Measurements from ENCODE around the gene YIF1B.

Gene YIF1B

DNA sequence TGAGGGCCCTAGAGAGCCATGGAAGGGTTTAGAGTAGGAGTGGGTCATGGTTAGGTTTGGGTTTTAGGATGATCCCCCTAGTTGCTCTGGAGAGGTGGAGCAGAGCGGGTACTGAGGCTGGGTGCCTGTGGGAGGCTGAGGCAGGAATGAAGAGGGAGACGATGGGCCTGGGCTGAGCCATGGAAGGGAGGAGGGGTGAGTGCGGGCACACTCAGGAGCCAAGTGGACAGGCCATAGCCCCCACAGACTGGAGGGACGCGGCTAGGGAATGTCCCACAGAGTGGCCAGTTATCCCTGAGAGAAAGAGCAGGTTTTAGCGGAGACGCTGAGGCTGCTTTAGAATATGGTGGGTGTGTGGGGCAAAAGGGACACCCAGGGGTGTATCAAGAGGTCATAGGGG lies 13.9 kb upstream of the YIF1B start:
- no peaks in the 10 kb centered on the region for H3K27me3 ChIP-seq (ENCODE audit: low read depth, low read length)
- H3K4me2 ChIP-seq (ENCODE audit: low read length), result no peak overlapping the region
- no peaks in the 10 kb centered on the region for H3K4me1 ChIP-seq (ENCODE audit: low read length)
- H3K36me3 ChIP-seq (replicated peaks; ENCODE audit: low read depth, low read length), result no peaks in the 10 kb centered on the region
- H2AFZ ChIP-seq (ENCODE audit: low read depth, low read length), result no peak overlapping the region
- H3K79me2 ChIP-seq (ENCODE audit: low read length), result no peaks in the 10 kb centered on the region
- H4K20me1 ChIP-seq (ENCODE audit: insufficient read depth, low read length), result no peaks in the 10 kb centered on the region
- H3K27ac ChIP-seq (ENCODE audit: low read length), result no peak overlapping the region
- no peak overlapping the region for H3K9ac ChIP-seq (ENCODE audit: low read length)
- no peak overlapping the region for H3K4me3 ChIP-seq (ENCODE audit: low read length)
- TF ChIP-seq EZH2phosphoT487 (IDR thresholded peaks at IDR 0.05; ENCODE audit: low read depth), result no peak
- TF ChIP-seq, protein P1, sequence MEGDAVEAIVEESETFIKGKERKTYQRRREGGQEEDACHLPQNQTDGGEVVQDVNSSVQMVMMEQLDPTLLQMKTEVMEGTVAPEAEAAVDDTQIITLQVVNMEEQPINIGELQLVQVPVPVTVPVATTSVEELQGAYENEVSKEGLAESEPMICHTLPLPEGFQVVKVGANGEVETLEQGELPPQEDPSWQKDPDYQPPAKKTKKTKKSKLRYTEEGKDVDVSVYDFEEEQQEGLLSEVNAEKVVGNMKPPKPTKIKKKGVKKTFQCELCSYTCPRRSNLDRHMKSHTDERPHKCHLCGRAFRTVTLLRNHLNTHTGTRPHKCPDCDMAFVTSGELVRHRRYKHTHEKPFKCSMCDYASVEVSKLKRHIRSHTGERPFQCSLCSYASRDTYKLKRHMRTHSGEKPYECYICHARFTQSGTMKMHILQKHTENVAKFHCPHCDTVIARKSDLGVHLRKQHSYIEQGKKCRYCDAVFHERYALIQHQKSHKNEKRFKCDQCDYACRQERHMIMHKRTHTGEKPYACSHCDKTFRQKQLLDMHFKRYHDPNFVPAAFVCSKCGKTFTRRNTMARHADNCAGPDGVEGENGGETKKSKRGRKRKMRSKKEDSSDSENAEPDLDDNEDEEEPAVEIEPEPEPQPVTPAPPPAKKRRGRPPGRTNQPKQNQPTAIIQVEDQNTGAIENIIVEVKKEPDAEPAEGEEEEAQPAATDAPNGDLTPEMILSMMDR (IDR thresholded peaks at IDR 0.05; ENCODE audit: low read depth, low read length), result no peak
- H3K9me3 ChIP-seq (ENCODE audit: insufficient read depth, low read length), result no peaks in the 10 kb centered on the region

DNA sequence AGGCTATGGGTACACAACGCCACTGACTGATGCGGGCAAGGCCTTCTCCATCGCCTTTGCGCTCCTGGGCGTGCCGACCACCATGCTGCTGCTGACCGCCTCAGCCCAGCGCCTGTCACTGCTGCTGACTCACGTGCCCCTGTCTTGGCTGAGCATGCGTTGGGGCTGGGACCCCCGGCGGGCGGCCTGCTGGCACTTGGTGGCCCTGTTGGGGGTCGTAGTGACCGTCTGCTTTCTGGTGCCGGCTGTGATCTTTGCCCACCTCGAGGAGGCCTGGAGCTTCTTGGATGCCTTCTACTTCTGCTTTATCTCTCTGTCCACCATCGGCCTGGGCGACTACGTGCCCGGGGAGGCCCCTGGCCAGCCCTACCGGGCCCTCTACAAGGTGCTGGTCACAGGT lies 10.8 kb upstream of the YIF1B start:
- H3K9ac ChIP-seq (ENCODE audit: low read length), result no peak overlapping the region
- TF ChIP-seq, protein P1 (IDR thresholded peaks at IDR 0.05; ENCODE audit: low read depth, low read length), result no peak
- no peak for TF ChIP-seq EZH2phosphoT487 (IDR thresholded peaks at IDR 0.05; ENCODE audit: low read depth)
- no peaks in the 10 kb centered on the region for H3K9me3 ChIP-seq (ENCODE audit: insufficient read depth, low read length)

DNA sequence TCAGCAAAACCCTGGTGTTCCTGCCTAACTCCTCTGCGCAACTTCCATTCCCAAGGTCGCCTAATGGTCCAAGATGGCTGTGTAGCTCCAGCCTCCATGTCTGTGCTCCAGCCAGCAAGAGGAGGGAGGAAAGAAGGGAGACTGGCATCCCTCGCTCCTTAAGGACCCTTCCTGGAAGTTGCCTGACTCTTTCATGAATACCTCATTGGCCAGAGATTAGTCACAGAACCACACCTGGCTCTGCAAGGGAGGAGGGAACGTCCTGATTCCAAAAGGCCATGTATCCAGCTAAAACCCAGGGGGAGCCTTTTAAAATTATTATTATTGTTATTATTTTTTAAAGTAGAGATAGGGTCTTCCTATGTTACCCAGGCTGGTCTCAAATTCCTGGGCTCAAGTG lies 8.7 kb upstream of the YIF1B start:
- Histone ChIP-seq H3K27ac (ENCODE audit: low read length) (no peak overlapping the region), H4K20me1 (ENCODE audit: insufficient read depth, low read length) (no peaks in the 10 kb centered on the region), H3K79me2 (ENCODE audit: low read length) (no peaks in the 10 kb centered on the region), H3K4me3 (ENCODE audit: low read length) (no peak overlapping the region), H3K9me3 (ENCODE audit: insufficient read depth, low read length) (no peaks in the 10 kb centered on the region), H3K4me2 (ENCODE audit: low read length) (no peak overlapping the region), H3K36me3 (replicated peaks; ENCODE audit: low read depth, low read length) (no peaks in the 10 kb centered on the region), H3K27me3 (ENCODE audit: low read depth, low read length) (peaks cover 4% of the 10 kb centered on the region), H3K9ac (ENCODE audit: low read length) (no peak overlapping the region), H3K4me1 (ENCODE audit: low read length) (peaks cover 6% of the 10 kb centered on the region; the same call in 1 of the 2 replicates), H2AFZ (ENCODE audit: low read depth, low read length) (no peak overlapping the region)
- TF ChIP-seq EZH2phosphoT487 (IDR thresholded peaks at IDR 0.05; ENCODE audit: low read depth), result no peak
- TF ChIP-seq, protein P1 (IDR thresholded peaks at IDR 0.05; ENCODE audit: low read depth, low read length), result no peak

More for the DNA sequence above, 10.8 kb upstream of the YIF1B start:
- Histone ChIP-seq H3K4me1 (ENCODE audit: low read length) (peaks cover 6% of the 10 kb centered on the region; the same call in 1 of the 2 replicates), H3K27me3 (ENCODE audit: low read depth, low read length) (no peaks in the 10 kb centered on the region), H3K4me3 (ENCODE audit: low read length) (no peak overlapping the region), H2AFZ (ENCODE audit: low read depth, low read length) (no peak overlapping the region), H3K79me2 (ENCODE audit: low read length) (no peaks in the 10 kb centered on the region), H4K20me1 (ENCODE audit: insufficient read depth, low read length) (no peaks in the 10 kb centered on the region), H3K36me3 (replicated peaks; ENCODE audit: low read depth, low read length) (no peaks in the 10 kb centered on the region), H3K4me2 (ENCODE audit: low read length) (no peak overlapping the region), H3K27ac (ENCODE audit: low read length) (no peak overlapping the region)

DNA sequence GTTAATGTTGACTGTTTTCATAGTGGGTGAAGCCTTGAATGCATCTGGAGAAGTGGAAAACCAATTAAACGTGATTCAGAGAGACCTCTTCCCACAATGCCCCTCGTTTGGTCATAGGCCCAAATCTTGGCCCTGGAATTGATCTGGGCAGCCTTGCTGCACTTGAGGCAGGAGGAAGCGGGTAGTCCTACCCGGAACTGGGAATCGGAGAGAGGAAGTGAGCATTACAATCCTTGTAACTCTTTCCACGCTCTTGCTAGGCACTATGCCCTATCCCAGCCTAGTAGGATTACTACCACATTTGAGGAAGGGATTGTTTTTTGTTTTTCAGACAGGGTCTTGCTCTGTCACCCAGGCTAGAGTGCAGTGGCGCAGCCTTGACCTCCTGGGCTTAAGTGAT lies 7.5 kb upstream of the YIF1B start:
- H3K9ac ChIP-seq (ENCODE audit: low read length), result no peak overlapping the region
- peaks cover 6% of the 10 kb centered on the region; the same call in 1 of the 2 replicates for H3K4me1 ChIP-seq (ENCODE audit: low read length)
- H3K9me3 ChIP-seq (ENCODE audit: insufficient read depth, low read length), result no peaks in the 10 kb centered on the region
- H3K27ac ChIP-seq (ENCODE audit: low read length), result no peak overlapping the region
- no peaks in the 10 kb centered on the region for H4K20me1 ChIP-seq (ENCODE audit: insufficient read depth, low read length)
- H3K27me3 ChIP-seq (ENCODE audit: low read depth, low read length), result peaks cover 13% of the 10 kb centered on the region
- no peaks in the 10 kb centered on the region for H3K36me3 ChIP-seq (replicated peaks; ENCODE audit: low read depth, low read length)
- H3K4me2 ChIP-seq (ENCODE audit: low read length), result no peak overlapping the region
- no peaks in the 10 kb centered on the region for H3K79me2 ChIP-seq (ENCODE audit: low read length)
- no peak for TF ChIP-seq EZH2phosphoT487 (IDR thresholded peaks at IDR 0.05; ENCODE audit: low read depth)
- TF ChIP-seq, protein P1 (IDR thresholded peaks at IDR 0.05; ENCODE audit: low read depth, low read length), result no peak
- no peak overlapping the region for H2AFZ ChIP-seq (ENCODE audit: low read depth, low read length)
- no peak overlapping the region for H3K4me3 ChIP-seq (ENCODE audit: low read length)
